ENCODE results near the gene ZBTB38. TPM values are rescaled to one million over a fixed set of nuclear protein-coding genes. Genes with fewer than 3 reads are reported as not detected.

ZBTB38 gene
- total RNA-seq, 1 donor: 181 TPM

DNA sequence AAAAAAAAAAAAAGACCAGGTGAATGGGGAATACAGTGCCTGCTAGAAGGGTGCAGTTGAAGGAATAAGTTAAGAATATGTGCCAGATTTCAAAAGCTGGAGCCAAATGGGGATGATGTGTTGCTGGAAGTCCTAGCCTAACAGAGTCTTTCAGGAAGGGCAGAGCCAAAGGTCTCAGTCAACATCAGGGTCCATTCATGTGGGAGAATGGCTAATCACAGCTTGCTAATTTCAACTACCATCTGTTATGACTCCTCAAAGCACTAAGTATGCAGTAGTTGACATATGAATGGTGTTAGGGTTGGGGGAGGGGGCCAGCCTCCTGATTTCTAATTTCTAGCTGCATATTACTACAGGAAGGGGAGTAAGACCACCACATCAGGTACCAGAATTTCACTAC, 4.4 kb downstream of the ZBTB38 start:
- Histone ChIP-seq H3K36me3 (ENCODE audit: insufficient read depth, low read length) (peaks cover 42% of the 10 kb centered on the region), H3K4me2 (ENCODE audit: insufficient read depth, low read length) (no peak overlapping the region), H3K27ac (ENCODE audit: low read depth, low read length) (peak overlapping the region; percentile 33), H2AFZ (ENCODE audit: low read length) (no peak overlapping the region), H4K20me1 (ENCODE audit: insufficient read depth, low read length) (no peaks in the 10 kb centered on the region), H3K9me3 (ENCODE audit: low read depth, low read length) (no peaks in the 10 kb centered on the region), H3K4me3 (ENCODE audit: insufficient read depth, low read length) (no peak overlapping the region), H3K4me1 (ENCODE audit: insufficient read depth, low read length) (peaks cover 46% of the 10 kb centered on the region), H3K79me2 (ENCODE audit: insufficient read depth, low read length) (peaks cover 69% of the 10 kb centered on the region), H3K27me3 (ENCODE audit: insufficient read depth, low read length) (no peaks in the 10 kb centered on the region)
- no peak for DNase-seq (ENCODE audit: insufficient read length, low spot score, missing footprints)
- TF ChIP-seq, protein P1, sequence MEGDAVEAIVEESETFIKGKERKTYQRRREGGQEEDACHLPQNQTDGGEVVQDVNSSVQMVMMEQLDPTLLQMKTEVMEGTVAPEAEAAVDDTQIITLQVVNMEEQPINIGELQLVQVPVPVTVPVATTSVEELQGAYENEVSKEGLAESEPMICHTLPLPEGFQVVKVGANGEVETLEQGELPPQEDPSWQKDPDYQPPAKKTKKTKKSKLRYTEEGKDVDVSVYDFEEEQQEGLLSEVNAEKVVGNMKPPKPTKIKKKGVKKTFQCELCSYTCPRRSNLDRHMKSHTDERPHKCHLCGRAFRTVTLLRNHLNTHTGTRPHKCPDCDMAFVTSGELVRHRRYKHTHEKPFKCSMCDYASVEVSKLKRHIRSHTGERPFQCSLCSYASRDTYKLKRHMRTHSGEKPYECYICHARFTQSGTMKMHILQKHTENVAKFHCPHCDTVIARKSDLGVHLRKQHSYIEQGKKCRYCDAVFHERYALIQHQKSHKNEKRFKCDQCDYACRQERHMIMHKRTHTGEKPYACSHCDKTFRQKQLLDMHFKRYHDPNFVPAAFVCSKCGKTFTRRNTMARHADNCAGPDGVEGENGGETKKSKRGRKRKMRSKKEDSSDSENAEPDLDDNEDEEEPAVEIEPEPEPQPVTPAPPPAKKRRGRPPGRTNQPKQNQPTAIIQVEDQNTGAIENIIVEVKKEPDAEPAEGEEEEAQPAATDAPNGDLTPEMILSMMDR (IDR thresholded peaks at IDR 0.05; ENCODE audit: extremely low read depth, low read depth, low read length): no peak

DNA sequence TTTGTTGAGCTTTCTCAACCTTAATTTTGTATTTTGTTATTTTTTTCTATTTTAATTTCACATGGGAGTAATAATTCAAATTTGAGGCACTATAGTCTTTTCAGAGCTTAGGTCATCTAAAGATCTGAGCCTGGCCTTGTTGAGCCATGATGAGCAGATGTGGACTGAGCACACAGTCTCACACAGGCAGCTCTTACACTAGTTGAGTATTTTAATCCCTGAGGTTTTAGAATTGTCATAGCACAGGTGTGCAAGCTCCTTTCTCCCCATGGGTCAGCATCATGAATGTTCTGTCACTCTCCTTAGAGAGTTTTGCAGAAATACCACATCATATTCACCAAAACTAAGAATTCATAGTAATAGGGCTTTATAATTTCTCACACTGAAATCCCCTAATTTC, 4.9 kb downstream of the ZBTB38 start:
- Histone ChIP-seq H4K20me1 (ENCODE audit: insufficient read depth, low read length) (no peaks in the 10 kb centered on the region), H2AFZ (ENCODE audit: low read length) (no peak overlapping the region), H3K79me2 (ENCODE audit: insufficient read depth, low read length) (peaks cover 74% of the 10 kb centered on the region), H3K36me3 (ENCODE audit: insufficient read depth, low read length) (peaks cover 48% of the 10 kb centered on the region), H3K27ac (ENCODE audit: low read depth, low read length) (peak overlapping the region; percentile 49), H3K27me3 (ENCODE audit: insufficient read depth, low read length) (no peaks in the 10 kb centered on the region), H3K4me2 (ENCODE audit: insufficient read depth, low read length) (no peak overlapping the region), H3K4me1 (ENCODE audit: insufficient read depth, low read length) (peaks cover 40% of the 10 kb centered on the region), H3K9me3 (ENCODE audit: low read depth, low read length) (no peaks in the 10 kb centered on the region), H3K4me3 (ENCODE audit: insufficient read depth, low read length) (no peak overlapping the region)
- TF ChIP-seq, protein P1 (IDR thresholded peaks at IDR 0.05; ENCODE audit: extremely low read depth, low read depth, low read length): no peak
- DNase-seq (ENCODE audit: insufficient read length, low spot score, missing footprints): no peak

DNA sequence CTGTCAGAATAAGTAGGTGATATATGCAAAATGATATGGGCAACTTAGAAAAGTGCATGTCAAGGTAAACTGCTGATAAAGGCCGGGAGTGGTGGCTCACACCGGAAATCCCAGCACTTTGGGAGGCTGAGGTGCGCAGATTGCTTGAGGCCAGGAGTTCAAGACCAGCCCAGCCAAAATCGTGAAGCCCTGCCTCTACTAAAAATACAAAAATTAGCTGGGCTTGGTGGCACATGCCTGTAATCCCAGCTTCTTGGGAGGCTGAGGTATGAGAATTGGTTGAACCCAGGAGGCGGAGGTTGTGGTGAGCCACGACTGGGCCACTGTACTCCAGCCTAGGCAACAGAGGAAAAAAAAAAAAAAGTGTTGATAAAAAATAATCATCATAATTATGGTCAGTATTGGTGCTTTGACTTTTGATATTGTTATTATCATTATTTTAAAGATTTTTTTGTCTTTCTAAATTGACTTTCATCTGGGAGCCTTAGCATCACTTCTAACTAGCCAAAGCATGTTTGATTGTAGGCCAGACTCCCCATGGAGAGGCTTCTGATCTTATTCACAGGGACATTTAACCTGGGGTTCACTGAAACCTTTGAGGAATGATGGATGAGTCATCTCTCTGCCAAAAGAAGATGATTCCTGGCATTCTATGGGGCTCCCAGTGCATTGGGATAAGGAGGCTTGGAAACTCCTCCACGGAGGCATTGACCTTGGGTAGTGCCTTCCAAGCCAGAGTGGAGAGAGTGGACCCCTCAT, 5.6 kb downstream of the ZBTB38 start:
- peak; percentile 62 for DNase-seq (ENCODE audit: insufficient read length, low spot score, missing footprints)
- peaks cover 35% of the 10 kb centered on the region for H3K4me1 ChIP-seq (ENCODE audit: insufficient read depth, low read length)
- H3K4me3 ChIP-seq (ENCODE audit: insufficient read depth, low read length): no peak overlapping the region
- H3K27ac ChIP-seq (ENCODE audit: low read depth, low read length): peak overlapping the region; percentile 49
- TF ChIP-seq, protein P1 (IDR thresholded peaks at IDR 0.05; ENCODE audit: extremely low read depth, low read depth, low read length): no peak
- H3K4me2 ChIP-seq (ENCODE audit: insufficient read depth, low read length): no peak overlapping the region
- H4K20me1 ChIP-seq (ENCODE audit: insufficient read depth, low read length): no peaks in the 10 kb centered on the region
- no peaks in the 10 kb centered on the region for H3K9me3 ChIP-seq (ENCODE audit: low read depth, low read length)
- H3K36me3 ChIP-seq (ENCODE audit: insufficient read depth, low read length): peaks cover 55% of the 10 kb centered on the region
- no peak overlapping the region for H2AFZ ChIP-seq (ENCODE audit: low read length)
- no peaks in the 10 kb centered on the region for H3K27me3 ChIP-seq (ENCODE audit: insufficient read depth, low read length)
- peaks cover 82% of the 10 kb centered on the region for H3K79me2 ChIP-seq (ENCODE audit: insufficient read depth, low read length)

DNA sequence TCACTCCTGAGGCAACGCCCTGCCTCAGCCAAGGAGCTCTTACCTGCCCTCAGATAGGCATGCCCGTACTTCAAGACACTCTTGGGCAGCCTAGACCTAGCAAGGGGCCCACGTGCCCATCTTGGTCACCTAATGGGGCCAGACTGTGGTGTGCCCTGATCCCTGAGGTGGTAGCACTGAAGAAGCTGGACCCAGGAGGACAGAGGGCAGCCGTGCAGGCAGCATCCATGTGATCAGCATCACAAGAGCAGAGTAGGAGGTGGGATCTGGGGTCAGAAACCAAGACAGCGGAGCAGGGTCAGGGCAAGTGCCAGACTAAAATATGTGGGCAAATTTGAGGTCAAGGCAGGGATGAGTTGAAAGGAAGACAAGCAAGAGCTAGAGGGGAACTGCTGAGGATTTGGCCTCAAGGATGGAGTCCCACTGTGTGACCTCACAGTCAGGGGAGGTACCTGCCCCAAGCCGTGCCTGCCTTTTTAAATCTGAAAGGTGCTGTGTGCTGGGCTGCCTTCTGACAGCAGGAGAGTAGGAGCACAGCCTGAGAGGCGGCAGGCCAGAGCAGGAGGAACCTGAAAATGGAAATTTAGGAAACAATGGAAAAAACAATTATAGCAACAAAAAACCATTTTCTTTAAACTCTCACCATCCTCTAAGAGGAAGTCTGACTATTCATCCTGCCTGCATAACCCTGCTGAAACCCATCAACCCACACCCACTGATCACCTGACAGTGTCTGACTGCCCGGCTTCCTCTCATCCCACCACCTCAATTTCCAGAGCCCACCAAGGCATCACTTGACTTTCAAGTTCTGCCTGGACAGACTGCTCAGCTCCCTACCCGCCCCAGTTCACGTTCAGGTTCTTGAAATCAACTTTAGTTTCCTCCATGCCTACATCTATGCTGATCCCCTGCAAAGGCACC, 7.3 kb downstream of the ZBTB38 start:
- Histone ChIP-seq H3K27ac (ENCODE audit: low read depth, low read length) (no peak overlapping the region), H3K9me3 (ENCODE audit: low read depth, low read length) (no peaks in the 10 kb centered on the region), H3K4me2 (ENCODE audit: insufficient read depth, low read length) (no peak overlapping the region), H3K36me3 (ENCODE audit: insufficient read depth, low read length) (peaks cover 64% of the 10 kb centered on the region), H3K4me1 (ENCODE audit: insufficient read depth, low read length) (peaks cover 19% of the 10 kb centered on the region), H3K4me3 (ENCODE audit: insufficient read depth, low read length) (no peak overlapping the region), H3K79me2 (ENCODE audit: insufficient read depth, low read length) (peaks cover 87% of the 10 kb centered on the region), H2AFZ (ENCODE audit: low read length) (no peak overlapping the region), H4K20me1 (ENCODE audit: insufficient read depth, low read length) (no peaks in the 10 kb centered on the region), H3K27me3 (ENCODE audit: insufficient read depth, low read length) (no peaks in the 10 kb centered on the region)
- TF ChIP-seq, protein P1 (IDR thresholded peaks at IDR 0.05; ENCODE audit: extremely low read depth, low read depth, low read length): no peak
- DNase-seq (ENCODE audit: insufficient read length, low spot score, missing footprints): no peak
